ENCODE measurements around the gene DMD. TPM values are rescaled to one million over a fixed set of nuclear protein-coding genes. Genes with fewer than 3 reads are reported as not detected.

DMD gene
- total and polyA plus RNA-seq, 7 donors: 2.5 to 260 (median 183) TPM

DNA sequence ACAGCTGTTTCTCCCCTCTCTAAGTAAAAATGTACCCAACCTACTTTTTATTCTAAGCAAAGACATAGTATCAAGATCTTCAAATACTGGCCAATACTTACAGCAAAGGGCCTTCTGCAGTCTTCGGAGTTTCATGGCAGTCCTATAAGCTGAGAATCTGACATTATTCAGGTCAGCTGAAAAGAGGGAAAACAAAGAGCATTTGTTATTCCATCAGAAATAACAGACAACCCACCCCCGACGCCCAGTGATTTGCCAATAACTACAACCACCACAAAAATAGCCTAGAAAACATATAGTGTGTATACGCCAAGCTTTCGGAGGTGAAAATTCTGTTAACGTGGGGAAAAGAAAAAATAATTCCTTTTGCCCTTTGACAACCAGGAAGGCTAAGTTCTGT is 1988.4 kb downstream of the DMD start:
- Histone ChIP-seq H3K36me3 (no peaks in the 10 kb centered on the region), H3K27ac (no peak overlapping the region), H3K4me1 (peaks cover 0 to 4% (median 0%) of the 10 kb centered on the region in 4 donors), H3K9me3 (no peaks in the 10 kb centered on the region), H3K27me3 (no peaks in the 10 kb centered on the region), H3K4me3 (no peak overlapping the region)
- intact Hi-C loops (cut with DNase I): no loop called here
- TF ChIP-seq, protein P1, sequence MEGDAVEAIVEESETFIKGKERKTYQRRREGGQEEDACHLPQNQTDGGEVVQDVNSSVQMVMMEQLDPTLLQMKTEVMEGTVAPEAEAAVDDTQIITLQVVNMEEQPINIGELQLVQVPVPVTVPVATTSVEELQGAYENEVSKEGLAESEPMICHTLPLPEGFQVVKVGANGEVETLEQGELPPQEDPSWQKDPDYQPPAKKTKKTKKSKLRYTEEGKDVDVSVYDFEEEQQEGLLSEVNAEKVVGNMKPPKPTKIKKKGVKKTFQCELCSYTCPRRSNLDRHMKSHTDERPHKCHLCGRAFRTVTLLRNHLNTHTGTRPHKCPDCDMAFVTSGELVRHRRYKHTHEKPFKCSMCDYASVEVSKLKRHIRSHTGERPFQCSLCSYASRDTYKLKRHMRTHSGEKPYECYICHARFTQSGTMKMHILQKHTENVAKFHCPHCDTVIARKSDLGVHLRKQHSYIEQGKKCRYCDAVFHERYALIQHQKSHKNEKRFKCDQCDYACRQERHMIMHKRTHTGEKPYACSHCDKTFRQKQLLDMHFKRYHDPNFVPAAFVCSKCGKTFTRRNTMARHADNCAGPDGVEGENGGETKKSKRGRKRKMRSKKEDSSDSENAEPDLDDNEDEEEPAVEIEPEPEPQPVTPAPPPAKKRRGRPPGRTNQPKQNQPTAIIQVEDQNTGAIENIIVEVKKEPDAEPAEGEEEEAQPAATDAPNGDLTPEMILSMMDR (IDR thresholded peaks at IDR 0.05): no peak
- no peak for TF ChIP-seq POLR2A (IDR thresholded peaks at IDR 0.05)
- TF ChIP-seq EP300 (IDR thresholded peaks at IDR 0.05): no peak
- TF ChIP-seq POLR2AphosphoS5 (IDR thresholded peaks at IDR 0.05): no peak
- WGBS, 2 donors: 92 to 94% methylated on average over 6 of the region's 6 CpGs
- DNase-seq: no peak

DNA sequence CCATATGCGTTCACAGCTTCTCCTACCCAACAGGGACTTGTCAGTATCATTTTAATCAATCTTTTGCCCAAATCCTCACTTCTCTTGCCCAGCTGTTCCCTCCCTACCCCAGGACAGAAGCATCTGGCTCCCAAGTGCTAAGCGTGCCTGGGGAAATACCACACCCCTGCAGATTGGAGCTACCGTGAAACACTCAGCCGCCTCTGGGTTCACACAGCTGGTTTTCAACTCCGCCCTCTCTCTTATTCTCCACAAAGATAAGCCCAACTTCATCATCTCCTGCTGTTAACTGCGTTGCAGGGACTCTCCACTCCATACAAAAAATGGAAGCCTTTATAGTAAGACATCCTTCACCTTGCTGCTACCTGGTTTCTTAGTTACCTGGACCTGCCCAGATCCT is 1992.2 kb downstream of the DMD start:
- TF ChIP-seq POLR2A (IDR thresholded peaks at IDR 0.05): no peak
- TF ChIP-seq POLR2AphosphoS5 (IDR thresholded peaks at IDR 0.05): no peak
- TF ChIP-seq, protein P1 (IDR thresholded peaks at IDR 0.05): no peak
- TF ChIP-seq EP300 (IDR thresholded peaks at IDR 0.05): no peak
- H3K4me3 ChIP-seq: no peak overlapping the region
- no peaks in the 10 kb centered on the region for H3K27me3 ChIP-seq
- DNase-seq: no peak
- no peaks in the 10 kb centered on the region for H3K36me3 ChIP-seq
- H3K27ac ChIP-seq: no peak overlapping the region
- peaks cover 0 to 10% (median 0%) of the 10 kb centered on the region in 4 donors for H3K4me1 ChIP-seq
- no peaks in the 10 kb centered on the region for H3K9me3 ChIP-seq
- intact Hi-C loops (cut with DNase I): loop anchor here (10.0 kb wide), 1 partner anchor 436 kb away; no protein-coding TSS in a partner anchor
- 49 to 71% methylated on average over 6 of the region's 6 CpGs for WGBS, 2 donors

- Histone ChIP-seq H3K27me3 (no peaks in the 10 kb centered on the region), H3K4me1 (peaks cover 0 to 20% (median 0%) of the 10 kb centered on the region in 4 donors), H3K9me3 (no peaks in the 10 kb centered on the region), H3K36me3 (no peaks in the 10 kb centered on the region), H3K27ac (no peak overlapping the region), H3K4me3 (no peak overlapping the region)
- WGBS, 2 donors: 15 to 19% methylated on average over 2 of the region's 2 CpGs
- TF ChIP-seq, protein P1 (IDR thresholded peaks at IDR 0.05): no peak
- no peak for TF ChIP-seq POLR2A (IDR thresholded peaks at IDR 0.05)
- TF ChIP-seq POLR2AphosphoS5 (IDR thresholded peaks at IDR 0.05): no peak
- no peak for TF ChIP-seq EP300 (IDR thresholded peaks at IDR 0.05)
- no peak for DNase-seq
- intact Hi-C loops (cut with DNase I): loop anchor here (10.0 kb wide), 1 partner anchor 438 kb away; no protein-coding TSS in a partner anchor
Observed at GRCh38 chrX:31217084-31217483, 1994.3 kb downstream of the DMD start.

GRCh38 chrX:31215277-31215815 is 1996.0 kb downstream of the DMD start:
- TF ChIP-seq POLR2A (IDR thresholded peaks at IDR 0.05) (no peak), POLR2AphosphoS5 (IDR thresholded peaks at IDR 0.05) (no peak)
- TF ChIP-seq, protein P1 (IDR thresholded peaks at IDR 0.05): no peak
- intact Hi-C loops (cut with DNase I): loop anchor here (10.0 kb wide), 1 partner anchor 439 kb away; no protein-coding TSS in a partner anchor
- H3K9me3 ChIP-seq: no peaks in the 10 kb centered on the region
- no peak for DNase-seq
- 89% methylated on average over 7 of the region's 7 CpGs for WGBS, 2 donors
- no peak overlapping the region for H3K27ac ChIP-seq
- no peaks in the 10 kb centered on the region for H3K27me3 ChIP-seq
- H3K4me3 ChIP-seq: no peak overlapping the region
- H3K4me1 ChIP-seq: peaks cover 0 to 20% (median 0%) of the 10 kb centered on the region in 4 donors
- H3K36me3 ChIP-seq: no peaks in the 10 kb centered on the region

DNA sequence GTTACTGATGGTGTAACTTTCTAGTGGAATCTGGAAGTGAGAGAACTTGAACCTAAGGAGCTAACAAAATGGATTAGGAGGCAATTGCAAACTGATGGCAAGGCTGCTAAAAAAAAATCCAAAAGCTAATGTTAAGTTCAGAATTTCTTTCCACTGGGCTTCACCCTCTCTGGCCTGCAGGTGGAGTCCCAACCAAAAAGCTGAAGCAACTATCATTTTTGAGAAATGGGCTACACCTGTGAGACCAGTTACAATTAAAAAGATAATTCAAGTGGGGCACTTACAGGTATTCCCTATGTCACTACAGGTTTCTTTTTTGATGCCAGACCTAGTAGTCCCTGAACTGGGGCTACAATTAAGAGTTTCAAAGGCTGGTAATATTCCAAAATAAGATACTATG is 1997.4 kb downstream of the DMD start:
- no peak for DNase-seq
- no peaks in the 10 kb centered on the region for H3K36me3 ChIP-seq
- no peak overlapping the region for H3K4me3 ChIP-seq
- TF ChIP-seq, protein P1 (IDR thresholded peaks at IDR 0.05): peak in 2 of 4 experiments; percentile 26 to 36
- TF ChIP-seq POLR2A (IDR thresholded peaks at IDR 0.05): no peak
- no peaks in the 10 kb centered on the region for H3K9me3 ChIP-seq
- no peaks in the 10 kb centered on the region for H3K27me3 ChIP-seq
- H3K4me1 ChIP-seq: peaks cover 0 to 20% (median 0%) of the 10 kb centered on the region in 4 donors
- intact Hi-C loops (cut with DNase I): loop anchor here (10.0 kb wide), 1 partner anchor 441 kb away; no protein-coding TSS in a partner anchor
- H3K27ac ChIP-seq: no peak overlapping the region

Data from sigmoid colon (tissue), 7 donors.